ENCODE results near the gene HLA-DMA. TPM values are rescaled to one million over a fixed set of nuclear protein-coding genes. Genes with fewer than 3 reads are reported as not detected.

Gene HLA-DMA
- total and polyA plus RNA-seq, 9 of the 15 experiments (the other 6 are each of a cell fraction or from before 2014, with no cell fraction given) = 0.13 to 0.83 (median 0.51) TPM

GRCh38 chr6:32933661-32934085 lies 19.2 kb downstream of the HLA-DMA start (continued):
- TF ChIP-seq, protein P1, sequence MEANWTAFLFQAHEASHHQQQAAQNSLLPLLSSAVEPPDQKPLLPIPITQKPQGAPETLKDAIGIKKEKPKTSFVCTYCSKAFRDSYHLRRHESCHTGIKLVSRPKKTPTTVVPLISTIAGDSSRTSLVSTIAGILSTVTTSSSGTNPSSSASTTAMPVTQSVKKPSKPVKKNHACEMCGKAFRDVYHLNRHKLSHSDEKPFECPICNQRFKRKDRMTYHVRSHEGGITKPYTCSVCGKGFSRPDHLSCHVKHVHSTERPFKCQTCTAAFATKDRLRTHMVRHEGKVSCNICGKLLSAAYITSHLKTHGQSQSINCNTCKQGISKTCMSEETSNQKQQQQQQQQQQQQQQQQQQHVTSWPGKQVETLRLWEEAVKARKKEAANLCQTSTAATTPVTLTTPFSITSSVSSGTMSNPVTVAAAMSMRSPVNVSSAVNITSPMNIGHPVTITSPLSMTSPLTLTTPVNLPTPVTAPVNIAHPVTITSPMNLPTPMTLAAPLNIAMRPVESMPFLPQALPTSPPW (CRISPR knock-in tag; IDR thresholded peaks at IDR 0.05) = peak; percentile 15; the same call in 1 of the 2 replicates
- TF ChIP-seq IRF2 (CRISPR knock-in tag; IDR thresholded peaks at IDR 0.05) = no peak
- TF ChIP-seq ARID4B (CRISPR knock-in tag; IDR thresholded peaks at IDR 0.05) = no peak
- TF ChIP-seq ZNF76 (CRISPR knock-in tag; IDR thresholded peaks at IDR 0.05; ENCODE audit: borderline replicate concordance) = no peak
- TF ChIP-seq PML (IDR thresholded peaks at IDR 0.05; ENCODE audit: low read length) = no peak
- TF ChIP-seq BMI1 (IDR thresholded peaks at IDR 0.05; ENCODE audit: low read length) = 0 out of 2 replicates have a peak, but pooled peaks have one; percentile 26
- TF ChIP-seq RAD21 (CRISPR knock-in tag; conservative IDR thresholded peaks at IDR 0.05 in 1 of 2, IDR thresholded peaks at IDR 0.05 in 1 of 2) = peak; percentile 86 to 91
- peak in 1 of 2 experiments; percentile 85; a peak in 1 of 4 replicates for TF ChIP-seq SRF (CRISPR knock-in tag; IDR thresholded peaks at IDR 0.05)
- no peak for TF ChIP-seq NFE2 (IDR thresholded peaks at IDR 0.05; ENCODE audit: low read depth)
- no peak for TF ChIP-seq BDP1 (IDR thresholded peaks at IDR 0.05; ENCODE audit: insufficient read depth, insufficient read length)
- TF ChIP-seq, protein P2, sequence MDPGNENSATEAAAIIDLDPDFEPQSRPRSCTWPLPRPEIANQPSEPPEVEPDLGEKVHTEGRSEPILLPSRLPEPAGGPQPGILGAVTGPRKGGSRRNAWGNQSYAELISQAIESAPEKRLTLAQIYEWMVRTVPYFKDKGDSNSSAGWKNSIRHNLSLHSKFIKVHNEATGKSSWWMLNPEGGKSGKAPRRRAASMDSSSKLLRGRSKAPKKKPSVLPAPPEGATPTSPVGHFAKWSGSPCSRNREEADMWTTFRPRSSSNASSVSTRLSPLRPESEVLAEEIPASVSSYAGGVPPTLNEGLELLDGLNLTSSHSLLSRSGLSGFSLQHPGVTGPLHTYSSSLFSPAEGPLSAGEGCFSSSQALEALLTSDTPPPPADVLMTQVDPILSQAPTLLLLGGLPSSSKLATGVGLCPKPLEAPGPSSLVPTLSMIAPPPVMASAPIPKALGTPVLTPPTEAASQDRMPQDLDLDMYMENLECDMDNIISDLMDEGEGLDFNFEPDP (CRISPR knock-in tag; IDR thresholded peaks at IDR 0.05) = no peak
- no peak for TF ChIP-seq ZNF124 (CRISPR knock-in tag; IDR thresholded peaks at IDR 0.05)
- no peak for TF ChIP-seq ELF1 (tag; IDR thresholded peaks at IDR 0.05)

All from K562 (cell line).